HepG2 (cell line): ENCODE results near the gene TPPP3. TPM values are rescaled to one million over a fixed set of nuclear protein-coding genes. Genes with fewer than 3 reads are reported as not detected.
A peak's percentile ranks its signal among the peaks of the same experiment; 100 is the strongest.

ENCODE experiments used
- ATF7 ChIP-seq, 2 experiments: fragments of 450-650 bp in 1 of 2; sonication (generic) in 1 of 2; formaldehyde crosslinking in 1 of 2; IDR thresholded peaks; 2 replicates each; pipeline versions ENCODE4 v1.4.0 to v1.6.1; 2016 to 2020; ENCODE audit warnings: antibody characterized with exemption in 1 of 2, mild to moderate bottlenecking in 1 of 2, missing genetic modification reagents in 1 of 2
- ETV5 ChIP-seq: IDR thresholded peaks from 2 replicates; pipeline ENCODE4 v1.6.1; 2018; ENCODE audit warnings: missing biosample characterization, missing genetic modification reagents, inconsistent platforms, borderline replicate concordance
- MED1 ChIP-seq: sonication (generic); formaldehyde crosslinking; IDR thresholded peaks from 2 replicates; pipeline ENCODE4 v1.4.0; 2020; ENCODE audit warnings: missing genetic modification reagents
- MED13 ChIP-seq: sonication (generic); formaldehyde crosslinking; IDR thresholded peaks from 2 replicates; pipeline ENCODE4 v1.5.0; 2020; ENCODE audit warnings: missing genetic modification reagents
- MZF1 ChIP-seq: sonication (generic); formaldehyde crosslinking; IDR thresholded peaks from 2 replicates; pipeline ENCODE4 v1.8.1; 2023; ENCODE audit warnings: mild to moderate bottlenecking, missing genetic modification reagents, borderline replicate concordance
- PHF20 ChIP-seq: sonication (generic); formaldehyde crosslinking; IDR thresholded peaks from 2 replicates; pipeline ENCODE4 v1.5.0; 2020; ENCODE audit warnings: mild to moderate bottlenecking, missing genetic modification reagents
- TAF1 ChIP-seq: sonication (generic); formaldehyde crosslinking; IDR thresholded peaks from 2 replicates; pipeline ENCODE4 v1.4.0; 2020; ENCODE audit warnings: missing genetic modification reagents
- TP53 ChIP-seq: sonication (generic); formaldehyde crosslinking; conservative IDR thresholded peaks from 2 replicates; pipeline ENCODE4 v1.4.0; 2020; ENCODE audit warnings: missing genetic modification reagents
- ZFP1 ChIP-seq: IDR thresholded peaks from 2 replicates; pipeline ENCODE4 v1.6.1; 2016
- ZFY ChIP-seq: sonication (generic); formaldehyde crosslinking; IDR thresholded peaks from 2 replicates; pipeline ENCODE4 v1.4.0; 2020; ENCODE audit warnings: missing genetic modification reagents
- ZNF792 ChIP-seq: IDR thresholded peaks from 2 replicates; pipeline ENCODE4 v1.6.1; 2016
- polyA plus RNA-seq, 8 experiments: library from polyadenylated mRNA; depleted of rRNA in 3 of 8; stranded (reverse) in 7 of 8; unstranded in 1 of 8; fragments of >200 nt; fragmentation: Illumina TruSeq in 4 of 8; extraction: Trizol in 4 of 8; gene quantifications; 2 replicates each; pipeline versions ENCODE4 v1.2.1 to v1.2.3, GENCODE V29; 2011 to 2016; ENCODE audit warnings: low read depth in 4 of 8, missing spikeins in 1 of 8, mixed read lengths in 1 of 8; ENCODE audit not compliant: insufficient read depth in 1 of 8
- total RNA-seq, 5 experiments: library from RNA; depleted of rRNA; stranded (reverse); fragments of >200 nt; fragmentation: Illumina TruSeq; extraction: Trizol; gene quantifications; 2 replicates each; pipeline ENCODE4 v1.2.3, GENCODE V29; 2016; ENCODE audit warnings: low read depth in 1 of 5
- TF ChIP-seq, protein P1 (sequence below): IDR thresholded peaks from 2 replicates; pipeline ENCODE4 v1.4.0; 2020; ENCODE audit warnings: mild to moderate bottlenecking, missing genetic modification reagents
- TF ChIP-seq, protein P2 (sequence below): IDR thresholded peaks from 2 replicates; pipeline ENCODE4 v1.6.1; 2016; ENCODE audit warnings: mild to moderate bottlenecking, missing biosample characterization, missing genetic modification reagents
- TF ChIP-seq, protein P3 (sequence below): sonication (generic); formaldehyde crosslinking; IDR thresholded peaks from 2 replicates; pipeline ENCODE4 v1.5.0; 2020; ENCODE audit warnings: missing genetic modification reagents
- TF ChIP-seq, protein P4 (sequence below): sonication (generic); formaldehyde crosslinking; IDR thresholded peaks from 2 replicates; pipeline ENCODE4 v1.5.1; 2020; ENCODE audit warnings: mild to moderate bottlenecking, missing genetic modification reagents, borderline replicate concordance
- TF ChIP-seq, protein P5 (sequence below): sonication (generic); formaldehyde crosslinking; IDR thresholded peaks from 2 replicates; pipeline ENCODE4 v1.4.0; 2020; ENCODE audit warnings: mild to moderate bottlenecking, missing genetic modification reagents
- TF ChIP-seq, protein P6 (sequence below): sonication (generic); formaldehyde crosslinking; IDR thresholded peaks from 2 replicates; pipeline ENCODE4 v1.5.0; 2020; ENCODE audit warnings: mild to moderate bottlenecking, missing genetic modification reagents, borderline replicate concordance

Gene TPPP3
- total and polyA plus RNA-seq, 2 of the 13 experiments (the other 11 are each of a cell fraction or from before 2014, with no cell fraction given) = 0.16 to 0.44 TPM

DNA sequence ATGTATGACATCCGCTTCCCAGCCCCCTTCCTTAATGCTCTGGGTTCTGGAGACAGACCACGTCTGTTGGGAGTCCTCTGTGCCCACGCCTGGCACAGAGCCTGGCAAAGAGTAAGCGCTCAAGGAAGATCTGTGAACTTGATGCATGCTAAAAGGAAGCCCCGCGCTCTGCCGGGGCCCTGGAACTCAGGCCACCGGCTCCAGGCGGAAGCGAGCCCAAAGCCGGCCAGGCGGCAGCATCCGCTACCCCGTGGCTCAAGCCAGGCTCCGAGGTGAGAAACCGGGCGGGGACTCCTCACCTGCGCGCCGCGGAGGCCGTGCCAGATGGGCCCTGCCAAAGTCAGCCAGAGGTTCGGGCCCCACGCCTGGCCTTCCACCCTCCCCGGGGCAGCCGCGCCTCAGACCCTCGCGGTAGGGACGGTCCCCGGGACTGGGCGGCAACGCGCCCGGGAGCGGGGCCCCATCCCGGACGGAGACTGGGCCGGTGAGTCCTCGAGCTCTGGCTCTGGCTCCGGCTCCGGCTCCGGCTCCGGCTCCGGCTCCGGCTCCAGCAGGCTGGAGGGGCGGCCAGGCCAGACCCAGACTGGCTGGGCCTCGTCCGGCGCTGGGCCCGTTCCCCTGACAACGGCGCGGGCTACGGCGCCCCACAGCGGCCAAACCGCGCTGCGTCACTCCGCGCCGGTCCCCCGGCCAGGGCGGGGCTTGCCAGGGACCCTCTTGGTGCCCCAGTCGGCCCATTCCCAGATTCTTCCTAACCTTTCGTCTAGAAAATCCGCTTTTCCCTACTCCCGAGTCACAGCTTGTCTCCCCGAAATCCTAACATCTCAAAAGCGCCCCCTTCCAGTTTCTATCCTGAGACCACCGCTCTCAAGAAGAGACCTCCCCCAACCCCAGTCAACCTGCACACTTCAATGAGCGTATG is 22.8 kb upstream of the TPPP3 start, which contains the start of gene ZDHHC1 (continued):
- TF ChIP-seq, protein P1, sequence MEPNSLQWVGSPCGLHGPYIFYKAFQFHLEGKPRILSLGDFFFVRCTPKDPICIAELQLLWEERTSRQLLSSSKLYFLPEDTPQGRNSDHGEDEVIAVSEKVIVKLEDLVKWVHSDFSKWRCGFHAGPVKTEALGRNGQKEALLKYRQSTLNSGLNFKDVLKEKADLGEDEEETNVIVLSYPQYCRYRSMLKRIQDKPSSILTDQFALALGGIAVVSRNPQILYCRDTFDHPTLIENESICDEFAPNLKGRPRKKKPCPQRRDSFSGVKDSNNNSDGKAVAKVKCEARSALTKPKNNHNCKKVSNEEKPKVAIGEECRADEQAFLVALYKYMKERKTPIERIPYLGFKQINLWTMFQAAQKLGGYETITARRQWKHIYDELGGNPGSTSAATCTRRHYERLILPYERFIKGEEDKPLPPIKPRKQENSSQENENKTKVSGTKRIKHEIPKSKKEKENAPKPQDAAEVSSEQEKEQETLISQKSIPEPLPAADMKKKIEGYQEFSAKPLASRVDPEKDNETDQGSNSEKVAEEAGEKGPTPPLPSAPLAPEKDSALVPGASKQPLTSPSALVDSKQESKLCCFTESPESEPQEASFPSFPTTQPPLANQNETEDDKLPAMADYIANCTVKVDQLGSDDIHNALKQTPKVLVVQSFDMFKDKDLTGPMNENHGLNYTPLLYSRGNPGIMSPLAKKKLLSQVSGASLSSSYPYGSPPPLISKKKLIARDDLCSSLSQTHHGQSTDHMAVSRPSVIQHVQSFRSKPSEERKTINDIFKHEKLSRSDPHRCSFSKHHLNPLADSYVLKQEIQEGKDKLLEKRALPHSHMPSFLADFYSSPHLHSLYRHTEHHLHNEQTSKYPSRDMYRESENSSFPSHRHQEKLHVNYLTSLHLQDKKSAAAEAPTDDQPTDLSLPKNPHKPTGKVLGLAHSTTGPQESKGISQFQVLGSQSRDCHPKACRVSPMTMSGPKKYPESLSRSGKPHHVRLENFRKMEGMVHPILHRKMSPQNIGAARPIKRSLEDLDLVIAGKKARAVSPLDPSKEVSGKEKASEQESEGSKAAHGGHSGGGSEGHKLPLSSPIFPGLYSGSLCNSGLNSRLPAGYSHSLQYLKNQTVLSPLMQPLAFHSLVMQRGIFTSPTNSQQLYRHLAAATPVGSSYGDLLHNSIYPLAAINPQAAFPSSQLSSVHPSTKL (CRISPR knock-in tag) = peak; percentile 29; the same call in 1 of the 2 replicates
- TF ChIP-seq ZFP1 (no peak), MED1 (CRISPR knock-in tag) (peak; percentile 30; the same call in 1 of the 2 replicates), ZNF792 (CRISPR knock-in tag) (no peak), TP53 (CRISPR knock-in tag) (0 out of 2 replicates have a peak, but pooled peaks have one; percentile 56), TAF1 (CRISPR knock-in tag) (peak; percentile 51; the same call in 1 of the 2 replicates), MED13 (CRISPR knock-in tag) (peak; percentile 55), ZFY (peak; percentile 98), PHF20 (CRISPR knock-in tag) (peak; percentile 63), ETV5 (peak; percentile 52; the same call in 1 of the 2 replicates), MZF1 (no peak), ATF7 (IDR thresholded peaks at IDR 0.05) (no peak), ATF7 (CRISPR knock-in tag; IDR thresholded peaks at IDR 0.05) (peak; percentile 28; the same call in 1 of the 2 replicates)
- TF ChIP-seq, protein P2, sequence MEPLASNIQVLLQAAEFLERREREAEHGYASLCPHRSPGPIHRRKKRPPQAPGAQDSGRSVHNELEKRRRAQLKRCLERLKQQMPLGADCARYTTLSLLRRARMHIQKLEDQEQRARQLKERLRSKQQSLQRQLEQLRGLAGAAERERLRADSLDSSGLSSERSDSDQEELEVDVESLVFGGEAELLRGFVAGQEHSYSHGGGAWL (CRISPR knock-in tag) = peak; percentile 71; the same call in 1 of the 2 replicates
- TF ChIP-seq, protein P3, sequence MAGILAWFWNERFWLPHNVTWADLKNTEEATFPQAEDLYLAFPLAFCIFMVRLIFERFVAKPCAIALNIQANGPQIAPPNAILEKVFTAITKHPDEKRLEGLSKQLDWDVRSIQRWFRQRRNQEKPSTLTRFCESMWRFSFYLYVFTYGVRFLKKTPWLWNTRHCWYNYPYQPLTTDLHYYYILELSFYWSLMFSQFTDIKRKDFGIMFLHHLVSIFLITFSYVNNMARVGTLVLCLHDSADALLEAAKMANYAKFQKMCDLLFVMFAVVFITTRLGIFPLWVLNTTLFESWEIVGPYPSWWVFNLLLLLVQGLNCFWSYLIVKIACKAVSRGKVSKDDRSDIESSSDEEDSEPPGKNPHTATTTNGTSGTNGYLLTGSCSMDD (CRISPR knock-in tag) = peak; percentile 86
- TF ChIP-seq, protein P4, sequence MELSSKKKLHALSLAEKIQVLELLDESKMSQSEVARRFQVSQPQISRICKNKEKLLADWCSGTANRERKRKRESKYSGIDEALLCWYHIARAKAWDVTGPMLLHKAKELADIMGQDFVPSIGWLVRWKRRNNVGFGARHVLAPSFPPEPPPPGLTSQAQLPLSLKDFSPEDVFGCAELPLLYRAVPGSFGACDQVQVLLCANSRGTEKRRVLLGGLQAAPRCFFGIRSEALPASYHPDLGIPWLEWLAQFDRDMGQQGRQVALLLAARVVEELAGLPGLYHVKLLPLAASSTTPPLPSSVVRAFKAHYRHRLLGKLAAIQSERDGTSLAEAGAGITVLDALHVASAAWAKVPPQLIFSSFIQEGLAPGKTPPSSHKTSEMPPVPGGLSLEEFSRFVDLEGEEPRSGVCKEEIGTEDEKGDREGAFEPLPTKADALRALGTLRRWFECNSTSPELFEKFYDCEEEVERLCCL (CRISPR knock-in tag) = no peak
- TF ChIP-seq, protein P5, sequence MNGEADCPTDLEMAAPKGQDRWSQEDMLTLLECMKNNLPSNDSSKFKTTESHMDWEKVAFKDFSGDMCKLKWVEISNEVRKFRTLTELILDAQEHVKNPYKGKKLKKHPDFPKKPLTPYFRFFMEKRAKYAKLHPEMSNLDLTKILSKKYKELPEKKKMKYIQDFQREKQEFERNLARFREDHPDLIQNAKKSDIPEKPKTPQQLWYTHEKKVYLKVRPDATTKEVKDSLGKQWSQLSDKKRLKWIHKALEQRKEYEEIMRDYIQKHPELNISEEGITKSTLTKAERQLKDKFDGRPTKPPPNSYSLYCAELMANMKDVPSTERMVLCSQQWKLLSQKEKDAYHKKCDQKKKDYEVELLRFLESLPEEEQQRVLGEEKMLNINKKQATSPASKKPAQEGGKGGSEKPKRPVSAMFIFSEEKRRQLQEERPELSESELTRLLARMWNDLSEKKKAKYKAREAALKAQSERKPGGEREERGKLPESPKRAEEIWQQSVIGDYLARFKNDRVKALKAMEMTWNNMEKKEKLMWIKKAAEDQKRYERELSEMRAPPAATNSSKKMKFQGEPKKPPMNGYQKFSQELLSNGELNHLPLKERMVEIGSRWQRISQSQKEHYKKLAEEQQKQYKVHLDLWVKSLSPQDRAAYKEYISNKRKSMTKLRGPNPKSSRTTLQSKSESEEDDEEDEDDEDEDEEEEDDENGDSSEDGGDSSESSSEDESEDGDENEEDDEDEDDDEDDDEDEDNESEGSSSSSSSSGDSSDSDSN = peak; percentile 95
- TF ChIP-seq, protein P6, sequence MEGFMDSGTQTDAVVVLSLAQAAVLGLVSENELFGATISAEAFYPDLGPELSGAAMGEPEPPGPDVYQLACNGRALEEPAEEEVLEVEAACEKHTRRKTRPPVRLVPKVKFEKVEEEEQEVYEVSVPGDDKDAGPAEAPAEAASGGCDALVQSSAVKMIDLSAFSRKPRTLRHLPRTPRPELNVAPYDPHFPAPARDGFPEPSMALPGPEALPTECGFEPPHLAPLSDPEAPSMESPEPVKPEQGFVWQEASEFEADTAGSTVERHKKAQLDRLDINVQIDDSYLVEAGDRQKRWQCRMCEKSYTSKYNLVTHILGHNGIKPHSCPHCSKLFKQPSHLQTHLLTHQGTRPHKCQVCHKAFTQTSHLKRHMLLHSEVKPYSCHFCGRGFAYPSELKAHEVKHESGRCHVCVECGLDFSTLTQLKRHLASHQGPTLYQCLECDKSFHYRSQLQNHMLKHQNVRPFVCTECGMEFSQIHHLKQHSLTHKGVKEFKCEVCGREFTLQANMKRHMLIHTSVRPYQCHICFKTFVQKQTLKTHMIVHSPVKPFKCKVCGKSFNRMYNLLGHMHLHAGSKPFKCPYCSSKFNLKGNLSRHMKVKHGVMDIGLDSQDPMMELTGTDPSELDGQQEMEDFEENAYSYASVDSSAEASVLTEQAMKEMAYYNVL (CRISPR knock-in tag) = peak; percentile 16; the same call in 1 of the 2 replicates
